SK-N-SH (cell line): Measurements from ENCODE around the gene CPPED1. TPM values are rescaled to one million over a fixed set of nuclear protein-coding genes. Genes with fewer than 3 reads are reported as not detected.

Experiments used
- CTCF ChIA-PET: fragments of 300-600, 350-600 bp; formaldehyde crosslinking; extraction: SDS; loops from one replicate; lab custom pipeline; 2021; lab: Yijun Ruan, JAX
- POLR2A ChIA-PET: fragments of 350-600 bp; sonication (Branson Sonifier 250); formaldehyde crosslinking; extraction: SDS; loops from one replicate; lab custom pipeline; 2020; ENCODE audit warnings: antibody characterized with exemption, inconsistent platforms; lab: Yijun Ruan, JAX
- DNase-seq: peaks from one replicate; pipeline ENCODE4 v3.0.0; 2012
- H2AFZ ChIP-seq: fragments of 200-600 bp; sonication (generic); 2 replicates; pipeline ENCODE4 v1.8.1; 2016; ENCODE audit warnings: antibody characterized with exemption, mild to moderate bottlenecking, low read depth
- H3F3A ChIP-seq: fragments of 200-600 bp; sonication (generic); replicated peaks from 2 replicates; pipeline ENCODE3; 2016; ENCODE audit warnings: antibody characterized with exemption, mild to moderate bottlenecking; ENCODE audit not compliant: insufficient read depth
- H3K27ac ChIP-seq, 2 experiments: fragments of 200-500 bp in 1 of 2; fragments of 200-600 bp in 1 of 2; sonication (Bioruptor generic) in 1 of 2; sonication (generic), shearing (Covaris generic) in 1 of 2; 2 replicates each; pipeline versions ENCODE4 v1.5.1 to v1.6.1; 2014 to 2016; ENCODE audit warnings: low read depth in 2 of 2, inconsistent platforms in 1 of 2, low read length in 1 of 2, mild to moderate bottlenecking in 1 of 2, mixed read lengths in 1 of 2
- H3K27me3 ChIP-seq: fragments of 200-600 bp; sonication (generic), shearing (Covaris generic); 2 replicates; pipeline ENCODE4 v1.6.1; 2016; ENCODE audit warnings: mixed run types; ENCODE audit not compliant: insufficient read depth
- H3K36me3 ChIP-seq, 2 experiments: fragments of 200-500 bp in 1 of 2; fragments of 200-600 bp in 1 of 2; sonication (Bioruptor generic) in 1 of 2; sonication (generic) in 1 of 2; replicated peaks in 1 of 2; 2 replicates each; pipeline versions ENCODE3 to v1.5.1; 2014 to 2016; ENCODE audit warnings: low read length in 1 of 2, mild to moderate bottlenecking in 1 of 2; ENCODE audit not compliant: insufficient read depth in 2 of 2, control insufficient read depth in 1 of 2
- H3K4me1 ChIP-seq, 2 experiments: fragments of 200-500 bp in 1 of 2; fragments of 200-600 bp in 1 of 2; sonication (Bioruptor generic) in 1 of 2; sonication (generic), shearing (Covaris generic) in 1 of 2; 2 replicates each; pipeline versions ENCODE4 v1.5.1 to v1.6.1; 2014 to 2016; ENCODE audit warnings: low read depth in 1 of 2, low read length in 1 of 2, mixed run types in 1 of 2; ENCODE audit not compliant: insufficient read depth in 2 of 2, control insufficient read depth in 1 of 2
- H3K4me2 ChIP-seq: fragments of 200-600 bp; sonication (generic), shearing (Covaris generic); 2 replicates; pipeline ENCODE4 v1.6.1; 2017; ENCODE audit warnings: mixed run types
- H3K4me3 ChIP-seq, 2 experiments: fragments of 200-500 bp in 1 of 2; fragments of 200-600 bp in 1 of 2; sonication (Bioruptor generic) in 1 of 2; sonication (generic), shearing (Covaris generic) in 1 of 2; 2 replicates each; pipeline versions ENCODE4 v1.5.1 to v1.8.1; 2014 to 2016; ENCODE audit warnings: low read depth in 2 of 2, inconsistent platforms in 1 of 2, low read length in 1 of 2, mild to moderate bottlenecking in 1 of 2, mixed read lengths in 1 of 2, moderate library complexity in 1 of 2
- H3K79me2 ChIP-seq: fragments of 200-600 bp; sonication (generic); 2 replicates; pipeline ENCODE4 v1.8.1; 2017; ENCODE audit warnings: mild to moderate bottlenecking; ENCODE audit not compliant: insufficient read depth
- H3K9ac ChIP-seq: fragments of 200-600 bp; sonication (generic); 2 replicates; pipeline ENCODE4 v1.6.1; 2017; ENCODE audit warnings: mixed run types
- H3K9me2 ChIP-seq: fragments of 200-600 bp; sonication (generic); 2 replicates; pipeline ENCODE4 v1.6.1; 2017; ENCODE audit warnings: mixed run types
- H3K9me3 ChIP-seq: fragments of 200-600 bp; sonication (generic); 2 replicates; pipeline ENCODE4 v1.6.1; 2017; ENCODE audit warnings: mixed run types, mild to moderate bottlenecking, moderate library complexity
- H4K20me1 ChIP-seq: fragments of 200-600 bp; sonication (generic); 2 replicates; pipeline ENCODE4 v1.6.1; 2017; ENCODE audit warnings: mild to moderate bottlenecking, mixed run types; ENCODE audit not compliant: insufficient read depth
- FOSL2 ChIP-seq: IDR thresholded peaks from 2 replicates; pipeline ENCODE4 v1.4.0; 2012; ENCODE audit warnings: low read depth, mild to moderate bottlenecking, moderate library complexity, borderline replicate concordance
- JUND ChIP-seq: IDR thresholded peaks from 2 replicates; pipeline ENCODE4 v1.4.0; 2012
- RFX5 ChIP-seq: IDR thresholded peaks from 2 replicates; pipeline ENCODE4 v1.6.1; 2012; ENCODE audit warnings: mild to moderate bottlenecking, improper control_type of control experiment, low read length
- SMC3 ChIP-seq: IDR thresholded peaks from 2 replicates; pipeline ENCODE4 v1.6.1; 2012; ENCODE audit warnings: low read depth, low read length, improper control_type of control experiment
- TEAD4 ChIP-seq: IDR thresholded peaks from 2 replicates; pipeline ENCODE4 v1.4.0; 2012; ENCODE audit warnings: mild to moderate bottlenecking, borderline replicate concordance; ENCODE audit not compliant: insufficient read depth
- WGBS: methylation state at CpG from one replicate; pipeline ENCODE4 v1.1.6; 2017; ENCODE audit warnings: low lambda C conversion rate; 5-methylcytosine and 5-hydroxymethylcytosine counted together
- polyA plus RNA-seq, 3 experiments: library from polyadenylated mRNA; depleted of rRNA; stranded (reverse); fragments of >200 nt; gene quantifications; 2 replicates each; pipeline ENCODE4 v1.2.3, GENCODE V29; 2012
- TF ChIP-seq, protein P1 (sequence below): fragments of 150-350 bp; IDR thresholded peaks from 2 replicates; pipeline ENCODE4 v1.6.1; 2016; ENCODE audit warnings: mild to moderate bottlenecking, low read depth, low read length
- TF ChIP-seq, protein P2 (sequence below): IDR thresholded peaks from 2 replicates; pipeline ENCODE4 v1.4.0; 2012; ENCODE audit warnings: low read depth

The CPPED1 gene
- polyA plus RNA-seq, 1 of the 3 experiments (the other 2 are of a cell fraction): 11.9 TPM

DNA sequence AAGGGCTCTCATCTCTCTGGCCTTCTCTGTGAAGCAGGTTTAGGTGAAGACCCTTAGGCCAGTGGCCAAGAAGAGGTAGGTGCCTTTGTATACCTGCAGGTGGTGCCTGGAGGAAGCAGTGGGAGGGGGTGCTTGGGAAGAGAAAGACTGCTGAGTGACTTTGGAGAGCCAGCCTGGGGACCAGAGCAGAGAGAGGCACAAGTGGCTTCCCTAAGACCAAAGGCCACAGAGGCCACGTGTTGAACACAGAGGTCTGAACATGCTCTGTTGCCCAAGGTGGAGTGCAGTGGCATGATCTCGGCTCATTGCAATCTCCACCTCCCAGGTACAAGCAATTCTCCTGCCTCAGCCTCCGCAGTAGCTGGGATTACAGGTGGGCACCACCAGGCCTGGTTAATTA lies 103.5 kb downstream of the CPPED1 start:
- H3K9me3 ChIP-seq: no peaks in the 10 kb centered on the region
- TF ChIP-seq JUND (no peak), SMC3 (no peak), TEAD4 (no peak)
- TF ChIP-seq, protein P1, sequence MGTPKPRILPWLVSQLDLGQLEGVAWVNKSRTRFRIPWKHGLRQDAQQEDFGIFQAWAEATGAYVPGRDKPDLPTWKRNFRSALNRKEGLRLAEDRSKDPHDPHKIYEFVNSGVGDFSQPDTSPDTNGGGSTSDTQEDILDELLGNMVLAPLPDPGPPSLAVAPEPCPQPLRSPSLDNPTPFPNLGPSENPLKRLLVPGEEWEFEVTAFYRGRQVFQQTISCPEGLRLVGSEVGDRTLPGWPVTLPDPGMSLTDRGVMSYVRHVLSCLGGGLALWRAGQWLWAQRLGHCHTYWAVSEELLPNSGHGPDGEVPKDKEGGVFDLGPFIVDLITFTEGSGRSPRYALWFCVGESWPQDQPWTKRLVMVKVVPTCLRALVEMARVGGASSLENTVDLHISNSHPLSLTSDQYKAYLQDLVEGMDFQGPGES: no peak
- TF ChIP-seq, all 33 proteins: peak for 0
- H3F3A ChIP-seq: no peaks in the 10 kb centered on the region
- H3K9me2 ChIP-seq: no peaks in the 10 kb centered on the region
- no peak for DNase-seq
- H3K79me2 ChIP-seq: no peaks in the 10 kb centered on the region
- ChIA-PET CTCF (no interaction called here), POLR2A (no interaction called here)
- H3K4me3 ChIP-seq: no peak overlapping the region
- 94% methylated on average over 3 of the region's 3 CpGs for WGBS
- peaks cover 0 to 5% of the 10 kb centered on the region in 2 experiments; a peak in 1 of 4 replicates for H3K4me1 ChIP-seq
- H3K4me2 ChIP-seq: no peak overlapping the region
- no peak overlapping the region for H3K27ac ChIP-seq
- no peaks in the 10 kb centered on the region for H3K27me3 ChIP-seq
- no peaks in the 10 kb centered on the region for H4K20me1 ChIP-seq
- no peak overlapping the region for H3K9ac ChIP-seq
- H3K36me3 ChIP-seq: peaks cover 0 to 4% of the 10 kb centered on the region in 2 experiments
- H2AFZ ChIP-seq: no peak overlapping the region

DNA sequence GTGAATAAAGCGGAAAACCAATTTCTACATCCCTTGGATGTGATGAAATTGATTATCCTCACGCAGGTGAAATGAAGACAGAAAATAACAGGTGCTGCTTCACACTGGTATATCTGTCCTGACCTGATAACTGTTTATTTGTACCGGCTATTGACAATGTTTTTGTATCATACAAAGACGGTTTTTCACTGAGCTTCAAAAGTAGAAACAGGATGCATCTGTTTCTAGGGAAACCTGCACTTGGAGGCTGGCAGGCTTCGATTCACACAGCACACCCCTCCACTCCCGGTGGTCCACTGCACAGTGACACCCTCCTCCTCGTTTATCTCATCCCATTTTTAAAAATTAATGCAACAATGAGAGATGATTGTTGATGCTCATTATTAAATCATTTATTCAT lies 104.5 kb downstream of the CPPED1 start:
- POLR2A ChIA-PET: no interaction called here
- Histone ChIP-seq H3K9me3 (no peaks in the 10 kb centered on the region), H3F3A (no peaks in the 10 kb centered on the region), H3K27ac (no peak overlapping the region), H4K20me1 (no peaks in the 10 kb centered on the region), H3K4me2 (no peak overlapping the region), H3K27me3 (no peaks in the 10 kb centered on the region), H3K9me2 (no peaks in the 10 kb centered on the region), H3K4me3 (no peak overlapping the region), H3K4me1 (peaks cover 0 to 5% of the 10 kb centered on the region in 2 experiments; a peak in 1 of 4 replicates), H2AFZ (no peak overlapping the region), H3K9ac (no peak overlapping the region), H3K79me2 (no peaks in the 10 kb centered on the region), H3K36me3 (peaks cover 0 to 4% of the 10 kb centered on the region in 2 experiments)
- CTCF ChIA-PET: no interaction called here
- 84% methylated on average over 7 of the region's 7 CpGs for WGBS
- no peak for TF ChIP-seq FOSL2
- TF ChIP-seq, protein P2, sequence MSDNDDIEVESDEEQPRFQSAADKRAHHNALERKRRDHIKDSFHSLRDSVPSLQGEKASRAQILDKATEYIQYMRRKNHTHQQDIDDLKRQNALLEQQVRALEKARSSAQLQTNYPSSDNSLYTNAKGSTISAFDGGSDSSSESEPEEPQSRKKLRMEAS: no peak
- DNase-seq: no peak

DNA sequence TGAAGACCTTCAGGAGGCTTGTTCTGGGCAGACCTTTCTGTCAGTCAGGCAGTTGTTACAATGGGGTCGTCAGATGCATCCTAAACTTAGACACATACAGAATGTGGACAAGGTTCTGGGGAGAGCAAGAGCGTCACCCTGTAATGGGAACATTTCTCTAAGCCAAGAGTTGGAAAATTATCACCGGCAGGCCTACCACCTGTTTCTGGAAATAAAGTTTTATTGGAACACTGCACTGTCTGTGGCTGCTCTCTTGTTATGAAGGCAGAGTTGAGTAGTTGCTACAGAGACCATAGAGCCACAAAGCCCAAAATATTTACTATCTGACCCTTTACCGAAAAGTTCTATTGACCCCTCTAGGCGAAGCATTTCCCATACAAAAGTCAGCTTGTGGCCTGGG lies 106.2 kb downstream of the CPPED1 start:
- DNase-seq: no peak
- TF ChIP-seq RFX5: no peak
- Histone ChIP-seq H3K27me3 (no peaks in the 10 kb centered on the region), H3K9ac (no peak overlapping the region), H2AFZ (no peak overlapping the region), H3K27ac (no peak overlapping the region), H4K20me1 (no peaks in the 10 kb centered on the region), H3F3A (no peaks in the 10 kb centered on the region), H3K4me1 (no peaks in the 10 kb centered on the region), H3K9me3 (no peaks in the 10 kb centered on the region), H3K79me2 (no peaks in the 10 kb centered on the region; the same call in 1 of the 2 replicates), H3K9me2 (no peaks in the 10 kb centered on the region), H3K4me3 (no peak overlapping the region), H3K4me2 (no peak overlapping the region), H3K36me3 (peaks cover 0 to 4% of the 10 kb centered on the region in 2 experiments)
- WGBS: 78% methylated on average over 5 of the region's 5 CpGs
- ChIA-PET CTCF (no interaction called here), POLR2A (no interaction called here)
